K562 (cell line): ENCODE results near the gene ARFGAP1. TPM values are rescaled to one million over a fixed set of nuclear protein-coding genes. Genes with fewer than 3 reads are reported as not detected.
A peak's percentile ranks its signal among the peaks of the same experiment; 100 is the strongest.

Experiments used
- ATAC-seq: fragments of 200-7000 bp; cut with Tn5 transposase; 3 replicates; pipeline ENCODE4 v1.9.1; 2020; ENCODE audit warnings: moderate library complexity
- BruUV-seq: library from RNA; stranded (reverse); fragments of 400-500 nt; replicated peaks from 2 replicates; lab custom pipeline; 2021; lab: Mats Ljungman, UMichigan
- CTCF ChIA-PET: fragments of 300-600 bp; formaldehyde crosslinking; extraction: SDS; loops from one replicate; lab custom pipeline; 2021; ENCODE audit warnings: low intra/inter-chr PET ratio; lab: Yijun Ruan, JAX
- POLR2A ChIA-PET: fragments of 300-600, 350-650 bp; sonication (Branson Sonifier 250); formaldehyde crosslinking; extraction: SDS; loops from one replicate; lab custom pipeline; 2021; ENCODE audit warnings: antibody characterized with exemption, inconsistent platforms; lab: Yijun Ruan, JAX
- DNase-seq, 4 experiments: peaks; one replicate each; pipeline versions ENCODE4 v3.0.0 to v3.0.0-alpha.2; 2011 to 2018; ENCODE audit warnings: low spot score in 3 of 4, mixed read lengths in 3 of 4; ENCODE audit errors: extremely low read depth in 1 of 4
- FAIRE-seq: peaks from 2 replicates; lab custom pipeline; 2011; peaks lifted over from hg19 to GRCh38; lab: Jason Lieb, UNC
- H2AFZ ChIP-seq: 2 replicates; pipeline ENCODE4 v1.6.0; 2011; ENCODE audit warnings: low read depth, low read length, control low read depth, inconsistent platforms
- H3K27ac ChIP-seq: fragments of 200-600 bp; 3 replicates; pipeline ENCODE4 v1.8.0; 2011; ENCODE audit warnings: low read depth, mild to moderate bottlenecking, control low read depth, inconsistent platforms, low read length, moderate library complexity, mixed read lengths; ENCODE audit errors: extremely low read depth
- H3K27me3 ChIP-seq, 2 experiments: fragments of 300-600 bp in 1 of 2; 2 replicates in 1 of 2; 3 replicates in 1 of 2; pipeline versions ENCODE4 v1.6.0 to v1.8.0; 2011; ENCODE audit warnings: inconsistent platforms in 2 of 2, low read length in 2 of 2, mild to moderate bottlenecking in 1 of 2, mixed read lengths in 1 of 2, moderate library complexity in 1 of 2; ENCODE audit not compliant: control insufficient read depth in 2 of 2, insufficient read depth in 2 of 2
- H3K36me3 ChIP-seq: fragments of 300-600 bp; 3 replicates; pipeline ENCODE4 v1.8.0; 2011; ENCODE audit warnings: mild to moderate bottlenecking, low read length, inconsistent platforms; ENCODE audit not compliant: control insufficient read depth, insufficient read depth
- H3K4me1 ChIP-seq, 2 experiments: fragments of 200-600 bp in 1 of 2; replicated peaks in 1 of 2; 2 replicates in 1 of 2; 3 replicates in 1 of 2; pipeline versions ENCODE4 v1.5.1 to v1.8.0; 2011; ENCODE audit warnings: inconsistent platforms in 2 of 2, low read length in 2 of 2, mild to moderate bottlenecking in 1 of 2, mixed read lengths in 1 of 2, moderate library complexity in 1 of 2; ENCODE audit not compliant: control insufficient read depth in 2 of 2, insufficient read depth in 2 of 2
- H3K4me2 ChIP-seq: 2 replicates; pipeline ENCODE4 v1.6.1; 2011; ENCODE audit warnings: low read length, control low read depth, inconsistent platforms, mixed read lengths; ENCODE audit not compliant: insufficient read depth
- H3K4me3 ChIP-seq: fragments of 200-600 bp; sonication (generic), shearing (Covaris generic); 2 replicates; pipeline ENCODE4 v1.5.1; 2016; ENCODE audit warnings: control low read depth, inconsistent platforms
- H3K79me2 ChIP-seq: fragments of 200-600 bp; 3 replicates; pipeline ENCODE4 v1.8.0; 2011; ENCODE audit warnings: low read length, inconsistent platforms; ENCODE audit not compliant: control insufficient read depth, insufficient read depth
- H3K9ac ChIP-seq, 2 experiments: 2 replicates each; pipeline versions ENCODE4 v1.6.0 to v1.6.1; 2011; ENCODE audit warnings: low read depth in 2 of 2, low read length in 2 of 2, control low read depth in 1 of 2, inconsistent platforms in 1 of 2, mild to moderate bottlenecking in 1 of 2, mixed read lengths in 1 of 2; ENCODE audit not compliant: insufficient read depth in 1 of 2
- H3K9me1 ChIP-seq: one replicate; pipeline ENCODE4 v1.6.0; 2011; ENCODE audit warnings: inconsistent platforms, mild to moderate bottlenecking, low read length, moderate library complexity; ENCODE audit not compliant: control insufficient read depth, insufficient read depth
- H3K9me3 ChIP-seq: replicated peaks from 2 replicates; pipeline ENCODE4 v1.5.1; 2011; ENCODE audit warnings: low read depth, low read length, inconsistent platforms; ENCODE audit not compliant: control insufficient read depth, insufficient read depth
- H4K20me1 ChIP-seq: replicated peaks from 2 replicates; pipeline ENCODE4 v1.6.1; 2011; ENCODE audit warnings: low read length, inconsistent platforms, mixed read lengths; ENCODE audit not compliant: control insufficient read depth, insufficient read depth
- ARID1B ChIP-seq: fragments of 450-650 bp; IDR thresholded peaks from 2 replicates; pipeline ENCODE4 v1.6.1; 2016; ENCODE audit warnings: antibody characterized with exemption, mild to moderate bottlenecking, inconsistent platforms
- CHD2 ChIP-seq: IDR thresholded peaks from 2 replicates; pipeline ENCODE4 v1.6.1; 2011; ENCODE audit warnings: low read depth, low read length
- DNMT1 ChIP-seq: fragments of 450-650 bp; IDR thresholded peaks from 2 replicates; pipeline ENCODE4 v1.6.1; 2016; ENCODE audit warnings: antibody characterized with exemption, mild to moderate bottlenecking
- NCOA6 ChIP-seq: fragments of 450-650 bp; IDR thresholded peaks from 2 replicates; pipeline ENCODE4 v1.6.1; 2017; ENCODE audit warnings: mild to moderate bottlenecking
- POLR2B ChIP-seq: fragments of 450-650 bp; IDR thresholded peaks from 2 replicates; pipeline ENCODE4 v1.6.1; 2018; ENCODE audit warnings: low read depth; ENCODE audit not compliant: partially characterized antibody
- SIX5 ChIP-seq, 2 experiments: IDR thresholded peaks; 2 replicates each; pipeline ENCODE4 v1.6.1; 2011; ENCODE audit warnings: low read length in 2 of 2, borderline replicate concordance in 1 of 2, low read depth in 1 of 2, mild to moderate bottlenecking in 1 of 2, moderate library complexity in 1 of 2; ENCODE audit not compliant: insufficient read depth in 1 of 2
- ZNF146 ChIP-seq: IDR thresholded peaks from one replicate; pipeline ENCODE4 v1.6.1; 2018; ENCODE audit warnings: missing compliant biosample characterization; ENCODE audit not compliant: unreplicated experiment
- ZNF507 ChIP-seq: conservative IDR thresholded peaks from 2 replicates; pipeline ENCODE4 v1.6.1; 2017; ENCODE audit warnings: missing genetic modification characterization, missing compliant biosample characterization
- WGBS: fragments of 100-300 bp; shearing (Covaris generic); methylation state at CpG from one replicate; pipeline ENCODE4 v1.1.6; 2016; ENCODE audit warnings: low coverage, mixed read lengths; ENCODE audit not compliant: insufficient coverage; ENCODE audit errors: missing lambda C conversion rate; 5-methylcytosine and 5-hydroxymethylcytosine counted together
- in situ Hi-C: fragments of 300-500 bp; cut with MboI; formaldehyde crosslinking; loops from 4 replicates; pipeline ENCODE4 v1.15.0; 2018; ENCODE audit warnings: inconsistent platforms, mixed read lengths
- intact Hi-C: fragments of 100-400 bp; cut with micrococcal nuclease; formaldehyde crosslinking; loops from 2 replicates; pipeline ENCODE4 v1.14.2; 2022
- polyA plus RNA-seq, 8 experiments: library from polyadenylated mRNA; depleted of rRNA in 4 of 8; stranded (reverse) in 5 of 8; unstranded in 3 of 8; fragments of >200 nt; fragmentation: Nextera tagmentation in 2 of 8; fragmentation: Illumina TruSeq in 1 of 8; extraction: Ambion mirVana in 2 of 8; extraction: Trizol in 1 of 8; gene quantifications; 2 replicates each; pipeline versions ENCODE4 v1.2.1 to v1.2.3, GENCODE V29; 2011 to 2014; ENCODE audit warnings: inconsistent platforms in 1 of 8, missing spikeins in 1 of 8
- total RNA-seq, 7 experiments: library from RNA; depleted of rRNA in 6 of 7; stranded (reverse); fragments of >200 nt in 6 of 7; fragmentation: Illumina TruSeq in 2 of 7; extraction: Trizol in 2 of 7; gene quantifications; 2 replicates each; pipeline versions ENCODE4 v1.2.1 to v1.2.3, GENCODE V29; 2011 to 2021; ENCODE audit warnings: low replicate concordance in 1 of 7

Gene ARFGAP1
- total and polyA plus RNA-seq, 9 of the 15 experiments (the other 6 are each of a cell fraction or from before 2014, with no cell fraction given), result 0.53 to 102 (median 33.5) TPM

- in situ Hi-C loops, result no loop called here
- FAIRE-seq (no peak), DNase-seq (no peak), ATAC-seq (no peak)
- intact Hi-C loops, result no loop called here
- no peak overlapping the region for H3K27ac ChIP-seq
- H3K9me3 ChIP-seq, result no peaks in the 10 kb centered on the region
- no peaks in the 10 kb centered on the region for H3K36me3 ChIP-seq
- WGBS, result 4% methylated on average over 17 of the region's 17 CpGs
- H3K4me3 ChIP-seq, result no peak overlapping the region
- no peak overlapping the region for H2AFZ ChIP-seq
- no peak overlapping the region for H3K9ac ChIP-seq
- H3K27me3 ChIP-seq, result peaks cover 12 to 38% of the 10 kb centered on the region in 2 experiments; a peak in 4 of 5 replicates
- no peaks in the 10 kb centered on the region for H3K9me1 ChIP-seq
- TF ChIP-seq ZNF146 (CRISPR knock-in tag) (peak; percentile 90), DNMT1 (no peak), NCOA6 (no peak), ARID1B (no peak)
- H4K20me1 ChIP-seq, result 0 out of 2 replicates have a peak, but pooled peaks cover 12% of the 10 kb centered on the region
- no peaks in the 10 kb centered on the region for H3K79me2 ChIP-seq
- CTCF ChIA-PET, result no interaction called here
- H3K4me2 ChIP-seq, result no peak overlapping the region
- H3K4me1 ChIP-seq, result peaks cover 0 to 33% of the 10 kb centered on the region in 2 experiments; a peak in 2 of 5 replicates
- BruUV-seq, result no TSS peak
- POLR2A ChIA-PET, result interaction anchor here (0.6 to 0.7 kb wide), 2 partner anchors 9 to 14 kb away, joined by 3 read pairs; no protein-coding TSS in a partner anchor
These were observed 26.2 kb downstream of the ARFGAP1 start for GRCh38 chr20:63298731-63299312.

- ATAC-seq, result no peak
- in situ Hi-C loops (no loop called here), intact Hi-C loops (no loop called here)
- DNase-seq, result no peak
- no peaks in the 10 kb centered on the region for H3K36me3 ChIP-seq
- no peak overlapping the region for H3K4me2 ChIP-seq
- FAIRE-seq, result no peak
- peaks cover 0 to 9% of the 10 kb centered on the region in 2 experiments; a peak in 1 of 5 replicates for H3K4me1 ChIP-seq
- no TSS peak for BruUV-seq
- no peaks in the 10 kb centered on the region for H4K20me1 ChIP-seq
- no peak overlapping the region for H3K27ac ChIP-seq
- H3K9me3 ChIP-seq, result no peaks in the 10 kb centered on the region
- POLR2A ChIA-PET, result no interaction called here
- no peak for TF ChIP-seq CHD2
- peak; percentile 93 for TF ChIP-seq ZNF507 (tag)
- TF ChIP-seq SIX5 (IDR thresholded peaks at IDR 0.05; ENCODE audit: borderline replicate concordance in 1 of 2, insufficient read depth in 1 of 2, low read depth in 1 of 2, low read length in 2 of 2), result no peak
- no peak for TF ChIP-seq POLR2B
- CTCF ChIA-PET, result no interaction called here
- H3K9me1 ChIP-seq, result no peaks in the 10 kb centered on the region
- 13% methylated on average over 1 of the region's 1 CpG for WGBS
- H3K27me3 ChIP-seq, result peaks cover 0 to 24% of the 10 kb centered on the region in 2 experiments; a peak in 4 of 5 replicates
- H3K4me3 ChIP-seq, result no peak overlapping the region
- no peak overlapping the region for H2AFZ ChIP-seq
- H3K79me2 ChIP-seq, result no peaks in the 10 kb centered on the region
- H3K9ac ChIP-seq, result no peak overlapping the region
These were observed 29.1 kb downstream of the ARFGAP1 start for GRCh38 chr20:63301671-63302070.
